Activated CD8-positive, alpha-beta memory T cell treated with anti-CD3 and anti-CD28 coated beads, Interleukin-2, amount 50 U/mL, for 24 hours (primary cell): Measurements from ENCODE around the gene DLEC1.
"Not testable (repeated sequence)": the region's sequence is repeated elsewhere in the genome, so short reads cannot be mapped to it uniquely, and the experiment has no call there.

Experiments
- DNase-seq: peaks from one replicate; pipeline ENCODE4 v3.0.0-alpha.2; 2020; ENCODE audit errors: extremely low read depth

Gene DLEC1

GRCh38 chr3:38120693-38121450 lies 81.9 kb downstream of the DLEC1 start:
- DNase-seq, result no peak

GRCh38 chr3:38121451-38121831 lies 82.4 kb downstream of the DLEC1 start:
- DNase-seq, result no peak

DNA sequence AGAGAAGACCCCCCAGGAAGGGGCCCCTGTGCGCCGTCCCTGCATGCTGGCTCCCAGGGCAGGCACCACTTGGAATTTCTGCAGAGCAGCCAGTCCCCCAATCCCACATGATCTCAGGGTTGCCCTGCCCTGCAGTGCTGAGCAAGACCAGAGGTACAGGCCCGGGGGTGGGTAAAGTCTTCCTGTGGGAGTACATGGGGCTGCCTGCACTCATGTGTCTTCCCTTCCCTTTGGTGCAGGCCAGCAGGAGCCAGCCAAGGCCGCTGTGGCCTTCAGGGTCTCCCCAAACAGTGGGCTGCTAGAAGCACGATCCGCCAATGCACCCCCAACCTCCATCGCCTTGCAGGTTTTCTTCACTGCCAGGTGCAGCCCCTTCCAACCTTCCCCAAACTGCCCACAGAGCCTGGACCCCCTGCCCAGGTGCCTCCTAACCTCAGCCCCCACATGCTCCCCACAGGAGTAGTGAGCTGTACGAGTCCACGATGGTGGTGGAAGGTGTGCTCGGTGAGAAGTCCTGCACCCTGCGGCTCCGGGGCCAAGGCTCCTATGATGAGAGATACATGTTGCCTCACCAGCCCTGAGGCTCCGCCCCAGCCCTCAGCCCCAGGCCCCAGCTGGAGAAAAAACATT lies 82.9 kb downstream of the DLEC1 start:
- DNase-seq, result no peak

GRCh38 chr3:38122712-38123290 lies 83.8 kb downstream of the DLEC1 start:
- DNase-seq, result no peak

DNA sequence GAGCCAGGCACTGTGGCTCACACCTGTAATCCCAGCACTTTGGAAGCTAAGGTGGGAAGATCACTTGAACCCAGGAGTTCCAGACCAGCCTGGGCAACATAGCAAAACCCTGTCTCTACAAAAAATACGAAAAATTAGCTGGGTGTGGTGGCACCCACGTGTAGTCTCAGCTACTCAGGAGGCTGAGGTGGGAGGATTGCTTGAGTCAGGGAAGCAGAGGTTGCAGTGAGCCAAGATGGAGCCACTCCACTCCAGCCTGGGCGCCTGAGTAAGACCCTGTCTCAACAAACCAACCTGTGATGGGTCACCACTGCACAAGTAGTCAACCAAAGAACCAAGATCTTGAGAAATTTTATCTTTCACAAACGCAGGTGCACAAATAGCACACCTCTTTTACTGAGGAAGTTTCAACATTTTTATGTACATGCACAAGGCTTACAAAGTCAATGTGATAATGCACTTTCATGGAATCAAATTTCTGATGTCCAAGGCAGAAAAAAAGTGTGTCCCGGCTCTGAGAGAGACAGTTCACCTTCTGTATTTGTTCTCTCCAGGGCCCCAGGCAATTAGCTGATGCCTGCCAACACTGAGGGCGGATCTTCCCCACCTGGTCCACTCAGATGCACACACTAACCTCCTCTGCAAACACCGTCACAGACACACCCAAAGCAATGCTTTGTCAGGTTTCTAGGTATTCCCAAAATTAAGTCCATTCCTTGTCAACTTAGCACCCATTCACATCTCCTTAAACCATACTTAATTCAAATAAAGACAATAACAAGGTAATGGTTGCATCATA lies 85.5 kb downstream of the DLEC1 start:
- no peak for DNase-seq

DNA sequence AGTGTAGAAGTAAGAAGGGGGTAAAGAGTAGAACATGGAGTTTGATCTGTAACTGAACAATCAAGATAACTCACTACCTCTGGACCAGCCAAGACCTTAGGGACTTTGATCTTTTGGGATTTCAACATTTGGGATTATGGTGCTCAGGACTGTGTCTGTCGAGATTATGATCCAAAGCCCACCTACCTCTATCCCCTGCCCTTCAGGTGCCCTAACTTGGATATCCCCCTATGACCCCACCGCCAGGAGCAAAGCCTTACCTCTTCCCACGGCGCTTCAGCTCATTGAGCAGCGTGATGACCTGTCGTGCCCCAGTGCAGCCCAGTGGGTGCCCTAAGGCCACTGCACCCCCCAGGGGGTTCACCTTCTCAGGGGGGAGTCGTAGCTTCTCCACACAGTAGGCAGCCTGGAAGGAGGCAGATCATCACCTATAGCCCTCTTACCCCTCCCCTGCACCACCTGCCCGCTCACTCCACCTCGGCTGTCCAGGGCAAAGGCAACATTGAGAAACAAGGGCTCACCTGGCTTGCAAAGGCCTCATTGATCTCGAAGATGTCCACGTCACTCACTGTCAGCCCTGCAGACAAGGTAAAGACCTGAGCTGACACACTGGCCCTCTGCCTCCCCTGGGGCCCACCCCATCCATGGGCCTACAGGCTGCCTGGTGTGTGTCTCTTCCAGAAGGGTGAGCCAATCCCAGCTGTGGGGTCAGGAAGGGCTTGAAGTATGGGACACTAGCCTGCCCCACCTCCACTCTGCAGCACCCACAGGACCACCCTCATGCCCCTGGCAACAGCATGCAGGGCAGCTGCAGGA lies 86.5 kb downstream of the DLEC1 start:
- DNase-seq, result no peak

GRCh38 chr3:38126121-38126892 lies 87.3 kb downstream of the DLEC1 start:
- no peak for DNase-seq

- DNase-seq, result no peak
These were observed 88.7 kb downstream of the DLEC1 start for GRCh38 chr3:38127611-38128302.

- DNase-seq, result no peak
These were observed 89.3 kb downstream of the DLEC1 start for GRCh38 chr3:38128303-38128655.

DNA sequence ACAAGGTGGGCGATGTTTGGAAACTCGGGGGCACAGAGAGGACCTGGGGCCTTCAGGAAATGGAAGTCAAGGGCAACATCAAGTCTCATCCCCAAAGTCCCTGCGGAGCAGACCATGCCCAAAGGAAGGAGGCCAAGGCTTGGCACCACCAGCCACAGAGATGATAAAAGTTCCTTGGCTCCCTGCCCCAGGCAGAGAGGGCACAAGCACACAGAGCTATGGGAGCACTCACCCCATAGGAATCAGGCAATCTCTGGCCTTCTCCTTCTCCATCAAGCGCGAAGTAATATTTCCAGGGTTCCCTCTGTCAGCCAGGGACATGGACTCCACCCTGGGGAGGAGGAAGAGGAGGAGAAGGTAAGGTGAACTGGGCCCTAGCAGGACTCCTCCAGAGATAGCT lies 90.0 kb downstream of the DLEC1 start:
- DNase-seq, result no peak

GRCh38 chr3:38130631-38131065 lies 91.6 kb downstream of the DLEC1 start:
- no peak for DNase-seq

DNA sequence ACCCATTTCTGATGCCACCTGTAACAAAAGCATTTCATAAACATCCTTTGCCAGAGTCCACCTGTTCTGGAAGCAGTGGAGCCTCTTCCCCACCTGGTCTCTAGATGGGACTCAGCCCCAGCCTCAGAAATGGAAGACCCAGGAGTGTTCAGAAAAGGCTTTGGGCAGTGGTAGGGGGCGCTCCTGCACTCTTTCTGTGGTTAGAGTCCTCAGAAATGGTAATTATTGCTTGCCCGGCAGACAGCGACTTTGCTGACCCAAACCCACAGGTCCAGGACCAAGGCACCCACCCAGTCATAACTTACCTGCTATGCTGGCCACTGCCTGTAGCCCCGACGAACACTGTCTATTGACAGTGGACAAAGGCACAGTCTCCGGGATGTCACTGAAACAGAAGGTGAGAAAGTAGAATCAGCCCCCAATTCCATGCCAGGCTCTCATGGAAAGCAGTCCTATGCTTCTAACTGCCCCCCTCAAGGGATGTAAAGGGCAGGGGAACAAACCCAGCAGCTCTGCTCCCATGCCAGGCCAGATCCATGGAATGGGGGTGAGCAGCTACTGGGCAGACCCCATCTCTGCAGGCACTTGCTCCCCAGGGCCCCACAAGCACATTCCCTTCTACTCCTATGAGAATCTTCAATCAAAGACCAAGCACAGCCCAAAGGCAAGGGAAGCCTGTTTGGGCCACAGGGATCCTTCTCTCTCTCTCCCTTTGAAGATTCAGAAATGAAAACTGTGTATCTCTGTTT lies 92.8 kb downstream of the DLEC1 start:
- no peak for DNase-seq

- DNase-seq, result no peak
These were observed 94.2 kb downstream of the DLEC1 start for GRCh38 chr3:38133209-38133556.

GRCh38 chr3:38133557-38134405 lies 94.8 kb downstream of the DLEC1 start:
- DNase-seq, result no peak

GRCh38 chr3:38134517-38135143 lies 95.6 kb downstream of the DLEC1 start:
- DNase-seq, result not testable (repeated sequence)

DNA sequence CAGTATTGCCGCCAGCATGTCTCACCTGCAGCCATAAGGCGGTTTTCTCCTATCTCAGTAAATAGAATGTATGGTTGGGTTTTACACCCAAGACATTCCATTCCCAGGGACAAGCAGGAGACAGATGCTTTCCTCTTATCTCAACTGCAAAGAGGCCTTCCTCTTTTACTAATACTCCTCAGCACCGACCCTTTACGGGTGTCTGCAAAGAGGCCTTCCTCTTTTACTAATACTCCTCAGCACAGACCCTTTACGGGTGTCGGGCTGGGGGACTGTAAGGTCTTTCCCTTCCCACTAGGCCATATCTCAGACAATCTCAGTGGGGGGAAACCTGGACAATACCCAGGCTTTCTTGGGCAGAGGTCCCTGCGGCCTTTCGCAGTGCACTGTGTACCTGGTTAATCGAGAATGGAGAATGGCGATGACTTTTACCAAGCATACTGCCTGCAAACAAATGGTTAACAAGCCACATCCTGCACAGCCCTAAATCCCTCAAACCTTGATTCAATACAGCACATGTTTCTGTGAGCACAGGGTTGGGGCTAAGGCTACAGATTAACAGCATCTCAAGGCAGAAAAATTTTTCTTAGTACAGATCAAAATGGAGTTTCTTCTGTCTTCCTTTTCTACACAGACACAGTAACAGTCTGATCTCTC lies 96.7 kb downstream of the DLEC1 start:
- not testable (repeated sequence) for DNase-seq

DNA sequence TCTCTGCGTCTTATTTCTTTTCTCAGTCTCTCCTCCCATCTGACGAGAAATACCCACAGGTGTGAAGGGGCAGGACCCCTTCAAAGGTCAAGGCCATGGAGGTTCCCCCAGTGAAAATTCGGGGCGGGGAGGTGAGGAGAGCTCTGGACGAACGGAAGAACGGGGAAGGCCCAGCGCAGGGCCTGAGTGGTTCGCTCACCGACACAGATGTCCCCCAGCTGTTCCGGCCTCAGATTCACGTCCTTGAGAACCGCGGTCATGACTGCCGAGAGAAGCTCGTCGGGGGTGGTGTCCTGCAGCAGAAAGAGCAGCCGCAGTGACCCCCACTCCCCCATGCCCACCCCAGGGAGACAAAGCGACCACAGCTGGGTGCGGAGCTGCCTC lies 97.4 kb downstream of the DLEC1 start:
- DNase-seq, result no peak
